ENCODE measurements around the gene ELK4.

DNA sequence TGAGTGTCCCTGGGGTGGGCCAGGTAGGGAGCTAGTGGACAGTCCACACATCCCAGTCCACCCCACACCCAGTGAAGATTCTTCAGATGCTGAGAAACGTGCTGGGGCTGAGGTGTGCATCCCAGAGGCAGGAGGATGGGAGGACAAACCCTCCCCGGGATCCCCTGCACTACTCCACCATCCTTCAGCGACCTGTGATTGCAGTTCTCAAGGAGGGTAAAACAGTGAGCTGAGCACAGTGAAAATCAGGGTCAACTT lies 51.0 kb downstream of the ELK4 start:
- TF ChIP-seq, protein P1, sequence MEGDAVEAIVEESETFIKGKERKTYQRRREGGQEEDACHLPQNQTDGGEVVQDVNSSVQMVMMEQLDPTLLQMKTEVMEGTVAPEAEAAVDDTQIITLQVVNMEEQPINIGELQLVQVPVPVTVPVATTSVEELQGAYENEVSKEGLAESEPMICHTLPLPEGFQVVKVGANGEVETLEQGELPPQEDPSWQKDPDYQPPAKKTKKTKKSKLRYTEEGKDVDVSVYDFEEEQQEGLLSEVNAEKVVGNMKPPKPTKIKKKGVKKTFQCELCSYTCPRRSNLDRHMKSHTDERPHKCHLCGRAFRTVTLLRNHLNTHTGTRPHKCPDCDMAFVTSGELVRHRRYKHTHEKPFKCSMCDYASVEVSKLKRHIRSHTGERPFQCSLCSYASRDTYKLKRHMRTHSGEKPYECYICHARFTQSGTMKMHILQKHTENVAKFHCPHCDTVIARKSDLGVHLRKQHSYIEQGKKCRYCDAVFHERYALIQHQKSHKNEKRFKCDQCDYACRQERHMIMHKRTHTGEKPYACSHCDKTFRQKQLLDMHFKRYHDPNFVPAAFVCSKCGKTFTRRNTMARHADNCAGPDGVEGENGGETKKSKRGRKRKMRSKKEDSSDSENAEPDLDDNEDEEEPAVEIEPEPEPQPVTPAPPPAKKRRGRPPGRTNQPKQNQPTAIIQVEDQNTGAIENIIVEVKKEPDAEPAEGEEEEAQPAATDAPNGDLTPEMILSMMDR (conservative IDR thresholded peaks at IDR 0.05; ENCODE audit: low read depth, low read length) = no peak
- no peak for TF ChIP-seq MAZ (IDR thresholded peaks at IDR 0.05; ENCODE audit: borderline replicate concordance, low read depth, low read length)
- no peak for TF ChIP-seq SMC3 (IDR thresholded peaks at IDR 0.05; ENCODE audit: low read depth, low read length)
- TF ChIP-seq RCOR1 (IDR thresholded peaks at IDR 0.05; ENCODE audit: insufficient replicate concordance, low read length) = no peak
- TF ChIP-seq RAD21 (IDR thresholded peaks at IDR 0.05; ENCODE audit: low read length) = no peak
- no peak for TF ChIP-seq POLR2A (IDR thresholded peaks at IDR 0.05; ENCODE audit: low read depth, low read length)
- no peak for TF ChIP-seq RFX5 (IDR thresholded peaks at IDR 0.05; ENCODE audit: low read depth, low read length)
- TF ChIP-seq CEBPB (IDR thresholded peaks at IDR 0.05; ENCODE audit: low read depth, low read length) = no peak
- no peak for TF ChIP-seq NFE2L2 (IDR thresholded peaks at IDR 0.05; ENCODE audit: low read depth, low read length)
- no peak for TF ChIP-seq MXI1 (IDR thresholded peaks at IDR 0.05; ENCODE audit: borderline replicate concordance, low read depth, low read length)
- TF ChIP-seq MAFK (IDR thresholded peaks at IDR 0.05; ENCODE audit: low read depth, low read length) = no peak
